GM15510 (cell line): ENCODE measurements around the gene B4GALT2.

Experiments used
- POLR2A ChIP-seq: IDR thresholded peaks from 3 replicates; pipeline ENCODE4 v1.6.1; 2011; ENCODE audit warnings: borderline replicate concordance; ENCODE audit not compliant: insufficient read length; ENCODE audit errors: extremely low read depth

The B4GALT2 gene

GRCh38 chr1:43994794-43995790 lies 16.1 kb downstream of the B4GALT2 start:
- no peak for TF ChIP-seq POLR2A

- no peak for TF ChIP-seq POLR2A
These were observed 17.1 kb downstream of the B4GALT2 start for GRCh38 chr1:43995984-43996732.

- TF ChIP-seq POLR2A: no peak
These were observed 17.7 kb downstream of the B4GALT2 start for GRCh38 chr1:43996733-43997115.

- TF ChIP-seq POLR2A: no peak
These were observed 18.4 kb downstream of the B4GALT2 start for GRCh38 chr1:43997295-43997999.

GRCh38 chr1:43998000-43998378 lies 19.0 kb downstream of the B4GALT2 start:
- no peak for TF ChIP-seq POLR2A

GRCh38 chr1:43999455-43999854 lies 20.4 kb downstream of the B4GALT2 start:
- no peak for TF ChIP-seq POLR2A

- TF ChIP-seq POLR2A: no peak
These were observed 21.2 kb downstream of the B4GALT2 start for GRCh38 chr1:44000122-44000665.

- no peak for TF ChIP-seq POLR2A
These were observed 23.2 kb downstream of the B4GALT2 start for GRCh38 chr1:44002165-44002564.

- no peak for TF ChIP-seq POLR2A
These were observed 23.7 kb downstream of the B4GALT2 start for GRCh38 chr1:44002606-44003157.

GRCh38 chr1:44008259-44008658 lies 29.2 kb downstream of the B4GALT2 start:
- TF ChIP-seq POLR2A: no peak

- no peak for TF ChIP-seq POLR2A
These were observed 32.0 kb downstream of the B4GALT2 start for GRCh38 chr1:44010935-44011471.

GRCh38 chr1:44012404-44012803 lies 33.4 kb downstream of the B4GALT2 start:
- TF ChIP-seq POLR2A: no peak

- no peak for TF ChIP-seq POLR2A
These were observed 34.1 kb downstream of the B4GALT2 start for GRCh38 chr1:44012941-44013609.

GRCh38 chr1:44013949-44014348 lies 34.9 kb downstream of the B4GALT2 start:
- no peak for TF ChIP-seq POLR2A
